GM12875 (cell line): Measurements from ENCODE around the gene LARP1B.
"Not testable (repeated sequence)": the region's sequence is repeated elsewhere in the genome, so short reads cannot be mapped to it uniquely, and the experiment has no call there.

ENCODE experiments used
- H3K4me3 ChIP-seq: one replicate; pipeline ENCODE4 v1.5.1; 2011; ENCODE audit warnings: low read depth, low read length, control low read depth
- CTCF ChIP-seq: IDR thresholded peaks from 2 replicates; pipeline ENCODE4 v1.5.1; 2011; ENCODE audit warnings: low read depth, mild to moderate bottlenecking, control low read depth, inconsistent platforms, low read length, moderate library complexity, borderline replicate concordance; ENCODE audit not compliant: insufficient read depth

The LARP1B gene

GRCh38 chr4:128056396-128056795, 4.7 kb upstream of the LARP1B start:
- H3K4me3 ChIP-seq: no peak overlapping the region
- TF ChIP-seq CTCF: no peak

DNA sequence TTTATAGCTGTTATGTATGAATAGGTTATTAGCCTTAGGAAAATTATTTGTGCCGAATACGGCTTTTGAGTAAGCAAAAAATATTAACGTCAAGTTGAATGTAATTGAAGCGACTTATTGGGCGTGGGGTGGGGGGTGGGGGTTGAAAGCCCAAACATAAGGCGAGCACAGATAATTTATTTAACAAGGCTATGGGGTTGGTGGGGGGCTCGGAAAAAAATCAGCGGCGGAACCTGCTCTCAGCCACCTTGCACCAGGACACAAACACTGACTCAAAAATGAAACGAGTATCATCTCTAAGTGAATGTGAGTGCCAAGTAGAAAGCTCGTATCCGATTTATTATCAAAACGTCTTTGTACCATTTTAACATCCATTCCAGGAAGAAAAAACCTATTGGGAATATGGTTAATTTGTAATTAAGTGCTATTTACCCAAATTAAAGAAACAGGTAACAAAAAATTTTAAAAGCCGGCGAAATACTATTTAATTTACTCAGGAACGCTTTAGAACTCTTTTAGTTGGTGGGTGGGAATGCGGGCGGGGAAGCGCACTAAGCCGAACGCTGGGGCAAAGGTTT, 902 bp upstream of the LARP1B start:
- no peak for TF ChIP-seq CTCF
- H3K4me3 ChIP-seq: peak overlapping the region; percentile 71

GRCh38 chr4:128061566-128062536, 739 bp downstream of the LARP1B start:
- peak overlapping the region; percentile 71 for H3K4me3 ChIP-seq
- no peak for TF ChIP-seq CTCF

GRCh38 chr4:128066453-128066820, 5.3 kb downstream of the LARP1B start:
- not testable (repeated sequence) for H3K4me3 ChIP-seq

- TF ChIP-seq CTCF: peak; percentile 25; the same call in 1 of the 2 replicates
- no peak overlapping the region for H3K4me3 ChIP-seq
These were observed 7.8 kb downstream of the LARP1B start for GRCh38 chr4:128068918-128069317.

DNA sequence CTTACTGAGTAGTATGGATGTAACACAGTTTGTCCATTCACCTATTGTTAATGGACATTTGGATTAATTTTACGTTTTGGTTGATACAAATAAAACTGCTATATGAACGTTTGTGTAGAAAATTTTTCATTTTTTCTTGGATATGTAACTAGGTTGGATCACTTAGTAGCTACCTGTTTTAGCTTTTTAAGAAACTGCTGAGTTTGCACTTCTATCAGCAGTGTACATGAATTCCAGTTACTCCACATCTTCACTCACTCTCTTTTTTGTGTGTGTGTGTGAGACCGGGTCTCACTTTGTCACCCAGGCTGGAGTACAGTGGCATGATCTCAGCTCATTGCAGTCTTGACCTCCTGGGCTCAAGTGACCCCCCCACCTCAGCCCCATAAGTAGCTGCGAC, 15.4 kb downstream of the LARP1B start:
- no peak overlapping the region for H3K4me3 ChIP-seq
- TF ChIP-seq CTCF: no peak

- not testable (repeated sequence) for H3K4me3 ChIP-seq
These were observed 34.2 kb downstream of the LARP1B start for GRCh38 chr4:128095293-128095692.

- no peak overlapping the region for H3K4me3 ChIP-seq
- no peak for TF ChIP-seq CTCF
These were observed 46.7 kb downstream of the LARP1B start for GRCh38 chr4:128107766-128108165.
